Measurements from ENCODE around the gene LPP. TPM values are rescaled to one million over a fixed set of nuclear protein-coding genes. Genes with fewer than 3 reads are reported as not detected.

LPP gene
- total and polyA plus RNA-seq, 9 of the 15 experiments (the other 6 are each of a cell fraction or from before 2014, with no cell fraction given) = 0.07 to 0.18 TPM; not detected in 7

GRCh38 chr3:188925376-188925775, 771.4 kb downstream of the LPP start (continued):
- TF ChIP-seq TOE1 (IDR thresholded peaks at IDR 0.05; ENCODE audit: borderline replicate concordance) (no peak), TOE1 (CRISPR knock-in tag; IDR thresholded peaks at IDR 0.05; ENCODE audit: borderline replicate concordance, low read depth) (no peak), ZNF707 (CRISPR knock-in tag; conservative IDR thresholded peaks at IDR 0.05) (no peak), MAFG (tag; conservative IDR thresholded peaks at IDR 0.05) (no peak), TAF15 (IDR thresholded peaks at IDR 0.05; ENCODE audit: low read depth, low read length) (no peak)

DNA sequence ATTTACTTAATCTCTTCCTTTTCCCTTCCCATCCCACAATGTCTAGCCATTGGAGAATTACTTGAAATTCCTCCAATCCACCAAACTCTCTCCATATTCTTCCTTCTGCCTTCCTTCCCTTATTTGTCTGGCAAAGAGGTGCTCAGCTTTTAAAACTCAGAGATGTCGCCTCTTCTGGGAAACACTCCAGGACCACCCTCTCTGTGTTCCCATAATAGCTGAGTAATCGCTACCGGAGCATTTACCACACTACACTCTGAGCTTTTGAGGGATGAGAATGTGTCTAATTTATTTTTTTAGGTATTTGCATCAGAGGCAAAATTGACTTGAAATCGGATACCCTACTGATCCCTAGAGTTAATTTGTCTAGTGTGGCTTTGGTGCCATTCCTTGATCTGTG, 772.2 kb downstream of the LPP start:
- intact Hi-C loops (cut with micrococcal nuclease) = no loop called here
- Histone ChIP-seq H3K79me2 (ENCODE audit: control insufficient read depth, insufficient read depth, low read length) (no peaks in the 10 kb centered on the region), H3K4me1 (replicated peaks in 1 of 2; ENCODE audit: control insufficient read depth in 2 of 2, insufficient read depth in 2 of 2, low read length in 2 of 2) (no peaks in the 10 kb centered on the region), H3K27me3 (ENCODE audit: control insufficient read depth in 2 of 2, insufficient read depth in 2 of 2, low read length in 2 of 2) (no peaks in the 10 kb centered on the region), H3K36me3 (ENCODE audit: control insufficient read depth, insufficient read depth, low read length) (no peaks in the 10 kb centered on the region), H3K9ac (ENCODE audit: insufficient read depth in 1 of 2, low read depth in 2 of 2, low read length in 2 of 2) (no peak overlapping the region), H3K4me2 (ENCODE audit: insufficient read depth, low read length) (no peak overlapping the region), H4K20me1 (replicated peaks; ENCODE audit: control insufficient read depth, insufficient read depth, low read length) (no peaks in the 10 kb centered on the region), H2AFZ (ENCODE audit: low read depth, low read length) (no peak overlapping the region), H3K9me1 (ENCODE audit: control insufficient read depth, insufficient read depth, low read length) (no peaks in the 10 kb centered on the region), H3K4me3 (no peak overlapping the region), H3K9me3 (replicated peaks; ENCODE audit: control insufficient read depth, insufficient read depth, low read depth, low read length) (no peaks in the 10 kb centered on the region), H3K27ac (ENCODE audit: extremely low read depth, low read depth, low read length) (no peak overlapping the region)
- FAIRE-seq (no peak), ATAC-seq (no peak), DNase-seq (ENCODE audit: extremely low read depth in 1 of 4, low spot score in 3 of 4) (no peak)
- 2% methylated on average over 4 of the region's 4 CpGs for WGBS (ENCODE audit: insufficient coverage, low coverage, missing lambda C conversion rate)
- in situ Hi-C loops (cut with MboI) = no loop called here
- no TSS peak for BruUV-seq (replicated peaks)
- POLR2A ChIA-PET = no interaction called here
- no peak for TF ChIP-seq SMAD4 (CRISPR knock-in tag; conservative IDR thresholded peaks at IDR 0.05)
- no peak for TF ChIP-seq RBM17 (IDR thresholded peaks at IDR 0.05; ENCODE audit: borderline replicate concordance, low read depth, low read length)
- no peak for TF ChIP-seq RBFOX2 (IDR thresholded peaks at IDR 0.05; ENCODE audit: low read depth, low read length)
- no peak for TF ChIP-seq SMAD1 (IDR thresholded peaks at IDR 0.05; ENCODE audit: low read depth, low read length, partially characterized antibody)
- TF ChIP-seq HDGF (IDR thresholded peaks at IDR 0.05) = no peak
- TF ChIP-seq ZBTB8A (IDR thresholded peaks at IDR 0.05; ENCODE audit: partially characterized antibody) = no peak
- TF ChIP-seq SIN3B (IDR thresholded peaks at IDR 0.05; ENCODE audit: low read depth) = no peak
- TF ChIP-seq RBM39 (optimal IDR thresholded peaks at IDR 0.05; ENCODE audit: low read depth, low read length) = no peak
- TF ChIP-seq MYBL2 (IDR thresholded peaks at IDR 0.05; ENCODE audit: low read depth) = no peak
- TF ChIP-seq MYBL2 (CRISPR knock-in tag; IDR thresholded peaks at IDR 0.05; ENCODE audit: borderline replicate concordance) = no peak
- no peak for TF ChIP-seq RFX1 (IDR thresholded peaks at IDR 0.05)
- no peak for TF ChIP-seq PTTG1 (tag; IDR thresholded peaks at IDR 0.05; ENCODE audit: low read depth)
- TF ChIP-seq NEUROD1 (IDR thresholded peaks at IDR 0.05; ENCODE audit: borderline replicate concordance, low read depth, low read length, partially characterized antibody) = no peak
- TF ChIP-seq GABPB1 (CRISPR knock-in tag; IDR thresholded peaks at IDR 0.05) = no peak
- TF ChIP-seq PHB (CRISPR knock-in tag; IDR thresholded peaks at IDR 0.05) = no peak
- CTCF ChIA-PET (ENCODE audit: low intra/inter-chr PET ratio) = no interaction called here

Data from K562 (cell line).